Smooth muscle cell (in vitro differentiated cells): ENCODE measurements around the gene TMEM140. TPM values are rescaled to one million over a fixed set of nuclear protein-coding genes. Genes with fewer than 3 reads are reported as not detected.

ENCODE experiments used
- DNase-seq: peaks from one replicate; lab custom pipeline; 2025; ENCODE audit not compliant: unreplicated experiment; lab: John Stamatoyannopoulos, UW
- H2AFZ ChIP-seq: fragments of 200-600 bp; sonication (generic); 2 replicates; pipeline ENCODE4 v1.6.0; 2016; ENCODE audit warnings: antibody characterized with exemption, low read depth, mild to moderate bottlenecking
- H3F3A ChIP-seq: fragments of 200-600 bp; sonication (generic); 2 replicates; pipeline ENCODE4 v1.6.0; 2017; ENCODE audit warnings: antibody characterized with exemption, low read depth
- H3K27ac ChIP-seq: fragments of 200-600 bp; sonication (generic); 2 replicates; pipeline ENCODE4 v1.5.1; 2016; ENCODE audit warnings: low read depth, mild to moderate bottlenecking
- H3K27me3 ChIP-seq: fragments of 200-600 bp; sonication (generic); 2 replicates; pipeline ENCODE4 v1.6.1; 2016; ENCODE audit warnings: low read depth, mild to moderate bottlenecking
- H3K36me3 ChIP-seq: fragments of 200-600 bp; sonication (generic); 2 replicates; pipeline ENCODE4 v1.5.1; 2016; ENCODE audit warnings: low read depth
- H3K4me1 ChIP-seq: fragments of 200-600 bp; sonication (generic); 2 replicates; pipeline ENCODE4 v1.5.1; 2016; ENCODE audit warnings: low read depth
- H3K4me2 ChIP-seq: fragments of 200-600 bp; sonication (generic); 2 replicates; pipeline ENCODE4 v1.6.0; 2016; ENCODE audit warnings: mild to moderate bottlenecking
- H3K4me3 ChIP-seq: fragments of 200-600 bp; sonication (generic); 2 replicates; pipeline ENCODE4 v1.5.1; 2016; ENCODE audit warnings: mild to moderate bottlenecking
- H3K79me2 ChIP-seq: fragments of 200-600 bp; sonication (generic); 2 replicates; pipeline ENCODE4 v1.6.0; 2016; ENCODE audit warnings: low read depth, mild to moderate bottlenecking
- H3K9ac ChIP-seq: fragments of 200-600 bp; sonication (generic); 2 replicates; pipeline ENCODE4 v1.6.0; 2016; ENCODE audit warnings: low read depth
- H3K9me3 ChIP-seq: fragments of 200-600 bp; sonication (generic); replicated peaks from 2 replicates; pipeline ENCODE4 v1.5.1; 2016; ENCODE audit warnings: low read depth
- H4K20me1 ChIP-seq: fragments of 200-600 bp; sonication (generic); 2 replicates; pipeline ENCODE4 v1.6.0; 2016; ENCODE audit warnings: low read depth
- WGBS: methylation state at CpG from one replicate; pipeline ENCODE4 v1.1.7; 2016; ENCODE audit warnings: low lambda C conversion rate; 5-methylcytosine and 5-hydroxymethylcytosine counted together
- polyA plus RNA-seq: library from polyadenylated mRNA; unstranded; fragments of >200 nt; fragmentation: Nextera tagmentation; extraction: Ambion mirVana; gene quantifications from 2 replicates; pipeline ENCODE4 v1.2.1, GENCODE V29; 2016
- total RNA-seq: library from RNA; depleted of rRNA; stranded (reverse); fragments of >200 nt; gene quantifications from 2 replicates; pipeline ENCODE4 v1.2.3, GENCODE V29; 2014
- TF ChIP-seq, protein P1 (sequence below): fragments of 200-600 bp; sonication (generic); IDR thresholded peaks from 2 replicates; pipeline ENCODE4 v1.5.1; 2017; ENCODE audit warnings: borderline replicate concordance, mild to moderate bottlenecking, antibody characterized with exemption; ENCODE audit not compliant: insufficient read depth, poor library complexity, severe bottlenecking

Gene TMEM140
- total and polyA plus RNA-seq, 2 experiments from 2014 or later = 5.6 TPM; not detected in 1

DNA sequence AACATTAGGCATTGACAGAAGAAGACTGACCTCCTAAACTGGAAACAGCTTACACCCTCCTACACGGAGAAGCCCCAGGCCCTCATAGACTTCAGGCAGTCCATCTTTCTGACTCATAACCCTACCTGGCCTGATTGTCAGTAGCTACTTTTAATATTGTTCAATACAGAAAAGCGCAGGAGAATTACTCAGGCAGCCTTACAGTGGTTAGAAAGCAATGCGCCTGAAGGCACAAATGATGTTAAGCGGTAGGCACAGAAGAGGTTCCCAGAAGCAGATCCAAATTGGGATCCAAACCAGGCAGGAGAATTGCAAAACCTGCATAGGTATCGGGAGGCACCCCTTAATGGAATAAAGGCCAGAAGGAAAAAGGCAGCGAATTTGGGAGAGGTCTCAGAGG, 28.1 kb downstream of the TMEM140 start:
- no peaks in the 10 kb centered on the region for H3K27me3 ChIP-seq
- H3F3A ChIP-seq = no peaks in the 10 kb centered on the region
- H3K4me3 ChIP-seq = no peak overlapping the region
- no peak overlapping the region for H3K4me2 ChIP-seq
- no peaks in the 10 kb centered on the region for H4K20me1 ChIP-seq
- peaks cover 6% of the 10 kb centered on the region for H3K9me3 ChIP-seq
- H3K36me3 ChIP-seq = peaks cover 10% of the 10 kb centered on the region
- H3K4me1 ChIP-seq = no peaks in the 10 kb centered on the region
- TF ChIP-seq, protein P1, sequence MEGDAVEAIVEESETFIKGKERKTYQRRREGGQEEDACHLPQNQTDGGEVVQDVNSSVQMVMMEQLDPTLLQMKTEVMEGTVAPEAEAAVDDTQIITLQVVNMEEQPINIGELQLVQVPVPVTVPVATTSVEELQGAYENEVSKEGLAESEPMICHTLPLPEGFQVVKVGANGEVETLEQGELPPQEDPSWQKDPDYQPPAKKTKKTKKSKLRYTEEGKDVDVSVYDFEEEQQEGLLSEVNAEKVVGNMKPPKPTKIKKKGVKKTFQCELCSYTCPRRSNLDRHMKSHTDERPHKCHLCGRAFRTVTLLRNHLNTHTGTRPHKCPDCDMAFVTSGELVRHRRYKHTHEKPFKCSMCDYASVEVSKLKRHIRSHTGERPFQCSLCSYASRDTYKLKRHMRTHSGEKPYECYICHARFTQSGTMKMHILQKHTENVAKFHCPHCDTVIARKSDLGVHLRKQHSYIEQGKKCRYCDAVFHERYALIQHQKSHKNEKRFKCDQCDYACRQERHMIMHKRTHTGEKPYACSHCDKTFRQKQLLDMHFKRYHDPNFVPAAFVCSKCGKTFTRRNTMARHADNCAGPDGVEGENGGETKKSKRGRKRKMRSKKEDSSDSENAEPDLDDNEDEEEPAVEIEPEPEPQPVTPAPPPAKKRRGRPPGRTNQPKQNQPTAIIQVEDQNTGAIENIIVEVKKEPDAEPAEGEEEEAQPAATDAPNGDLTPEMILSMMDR = no peak
- DNase-seq = no peak
- peak overlapping the region; percentile 18 for H3K9ac ChIP-seq
- WGBS = 78% methylated on average over 6 of the region's 6 CpGs
- H2AFZ ChIP-seq = no peak overlapping the region
- no peaks in the 10 kb centered on the region for H3K79me2 ChIP-seq
- peak overlapping the region; percentile 87 for H3K27ac ChIP-seq

DNA sequence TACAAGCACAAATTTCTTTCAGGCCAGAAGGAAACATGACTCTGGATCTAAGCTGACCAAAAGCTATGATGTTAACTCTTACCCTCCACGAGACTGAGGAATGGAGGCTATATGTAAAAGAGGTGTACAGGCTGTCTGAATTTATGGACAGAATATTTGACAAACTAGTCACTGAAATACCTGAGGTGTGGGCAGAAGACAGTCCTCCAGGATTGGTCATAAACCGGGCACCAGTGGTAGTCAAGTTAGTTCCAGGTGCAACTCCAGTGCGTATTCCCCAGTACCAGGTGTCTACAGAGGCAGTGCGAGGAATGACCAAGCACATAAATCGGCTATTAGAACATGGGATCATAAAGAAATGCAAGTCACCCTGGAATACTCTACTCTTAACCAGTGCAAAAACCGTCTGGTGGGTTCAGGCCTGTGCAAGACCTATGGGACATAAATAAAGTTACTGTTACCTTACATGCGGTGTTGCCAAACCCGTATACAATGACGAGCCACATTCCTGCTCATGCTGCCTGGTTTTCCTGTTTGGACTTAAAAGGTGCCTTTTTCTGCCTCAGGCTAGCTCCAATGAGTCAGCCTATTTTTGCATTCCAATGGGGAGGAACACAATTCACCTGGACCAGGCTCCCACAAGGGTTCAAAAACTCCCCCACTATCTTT, 29.3 kb downstream of the TMEM140 start:
- TF ChIP-seq, protein P1 = no peak
- Histone ChIP-seq H3F3A (no peaks in the 10 kb centered on the region), H2AFZ (no peak overlapping the region), H3K27me3 (no peaks in the 10 kb centered on the region), H3K9ac (peak overlapping the region; percentile 55), H3K79me2 (no peaks in the 10 kb centered on the region), H3K27ac (peak overlapping the region; percentile 87), H3K4me1 (no peaks in the 10 kb centered on the region), H3K4me2 (no peak overlapping the region), H3K36me3 (peaks cover 13% of the 10 kb centered on the region), H3K4me3 (no peak overlapping the region), H4K20me1 (no peaks in the 10 kb centered on the region), H3K9me3 (peaks cover 15% of the 10 kb centered on the region)
- WGBS = 70% methylated on average over 9 of the region's 9 CpGs
- DNase-seq = no peak

DNA sequence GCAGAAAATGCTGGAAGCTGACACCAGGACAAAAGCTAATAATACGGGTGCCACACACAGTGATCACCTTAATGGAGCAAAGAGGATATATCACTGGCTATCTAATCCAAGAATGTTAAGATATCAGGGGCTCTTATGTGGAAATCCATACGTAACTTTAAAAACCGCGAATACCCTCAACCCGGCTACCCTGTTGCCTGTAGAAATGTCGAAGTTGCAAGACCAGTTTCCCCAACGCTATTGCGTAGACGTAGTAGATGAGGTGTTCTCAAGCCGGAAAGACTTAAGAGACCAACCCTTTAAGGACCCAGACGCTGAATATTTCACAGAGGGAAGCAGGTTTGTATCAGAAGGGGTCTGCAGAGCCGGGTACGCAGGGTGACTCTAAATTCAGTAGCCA, 30.5 kb downstream of the TMEM140 start:
- DNase-seq = no peak
- WGBS = 84% methylated on average over 13 of the region's 13 CpGs
- H3F3A ChIP-seq = no peaks in the 10 kb centered on the region
- H3K36me3 ChIP-seq = peaks cover 18% of the 10 kb centered on the region
- H3K9ac ChIP-seq = peak overlapping the region; percentile 55
- H3K4me1 ChIP-seq = no peaks in the 10 kb centered on the region
- peak overlapping the region; percentile 87 for H3K27ac ChIP-seq
- no peak overlapping the region for H2AFZ ChIP-seq
- TF ChIP-seq, protein P1 = no peak
- H3K79me2 ChIP-seq = no peaks in the 10 kb centered on the region
- H3K4me3 ChIP-seq = no peak overlapping the region
- H4K20me1 ChIP-seq = no peaks in the 10 kb centered on the region
- H3K9me3 ChIP-seq = peaks cover 21% of the 10 kb centered on the region
- no peaks in the 10 kb centered on the region for H3K27me3 ChIP-seq
- H3K4me2 ChIP-seq = no peak overlapping the region
